A673 (cell line): ENCODE data around the gene ADGRD1.

ENCODE experiments used
- EZH2 ChIP-seq: fragments of 200-600 bp; sonication (generic); IDR thresholded peaks from 2 replicates; pipeline ENCODE4 v1.6.1; 2017; ENCODE audit warnings: borderline replicate concordance, low read depth, mild to moderate bottlenecking, mixed read lengths, antibody characterized with exemption, low read length; ENCODE audit not compliant: poor library complexity, severe bottlenecking
- TF ChIP-seq, protein P1 (sequence below): fragments of 300-800, 200-600 bp; sonication (generic); conservative IDR thresholded peaks from 2 replicates; pipeline ENCODE4 v1.5.1; 2017; ENCODE audit warnings: low read depth, mild to moderate bottlenecking, antibody characterized with exemption, low read length, moderate library complexity, mixed read lengths

DNA sequence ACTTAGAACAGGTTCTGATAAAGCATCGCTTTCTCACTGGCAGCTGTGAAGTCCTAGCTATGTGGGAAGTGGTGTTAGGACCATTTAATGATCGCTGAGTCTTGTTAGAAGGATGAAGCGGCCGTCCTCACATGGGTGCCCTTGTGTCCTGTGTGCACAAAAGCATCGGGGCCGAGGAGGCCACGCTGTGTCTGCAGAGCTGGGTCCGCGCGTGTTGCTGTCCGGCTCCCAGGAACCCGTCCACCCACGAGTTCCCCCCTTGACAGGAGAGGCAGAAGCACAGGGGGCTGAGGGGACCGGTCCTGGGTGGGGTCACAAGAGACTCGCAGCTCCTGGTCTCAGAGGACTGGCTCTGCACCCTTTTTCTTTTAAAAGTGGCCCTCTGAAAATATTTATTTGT is 90.4 kb downstream of the ADGRD1 start:
- TF ChIP-seq, protein P1, sequence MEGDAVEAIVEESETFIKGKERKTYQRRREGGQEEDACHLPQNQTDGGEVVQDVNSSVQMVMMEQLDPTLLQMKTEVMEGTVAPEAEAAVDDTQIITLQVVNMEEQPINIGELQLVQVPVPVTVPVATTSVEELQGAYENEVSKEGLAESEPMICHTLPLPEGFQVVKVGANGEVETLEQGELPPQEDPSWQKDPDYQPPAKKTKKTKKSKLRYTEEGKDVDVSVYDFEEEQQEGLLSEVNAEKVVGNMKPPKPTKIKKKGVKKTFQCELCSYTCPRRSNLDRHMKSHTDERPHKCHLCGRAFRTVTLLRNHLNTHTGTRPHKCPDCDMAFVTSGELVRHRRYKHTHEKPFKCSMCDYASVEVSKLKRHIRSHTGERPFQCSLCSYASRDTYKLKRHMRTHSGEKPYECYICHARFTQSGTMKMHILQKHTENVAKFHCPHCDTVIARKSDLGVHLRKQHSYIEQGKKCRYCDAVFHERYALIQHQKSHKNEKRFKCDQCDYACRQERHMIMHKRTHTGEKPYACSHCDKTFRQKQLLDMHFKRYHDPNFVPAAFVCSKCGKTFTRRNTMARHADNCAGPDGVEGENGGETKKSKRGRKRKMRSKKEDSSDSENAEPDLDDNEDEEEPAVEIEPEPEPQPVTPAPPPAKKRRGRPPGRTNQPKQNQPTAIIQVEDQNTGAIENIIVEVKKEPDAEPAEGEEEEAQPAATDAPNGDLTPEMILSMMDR: no peak
- no peak for TF ChIP-seq EZH2
